ENCODE measurements around the gene KIF1A.

GRCh38 chr2:240786871-240787311 is 33.1 kb downstream of the KIF1A start:
- TF ChIP-seq MAX (IDR thresholded peaks at IDR 0.05; ENCODE audit: insufficient read depth, insufficient read length): no peak
- TF ChIP-seq POLR2AphosphoS5 (IDR thresholded peaks at IDR 0.05; ENCODE audit: insufficient read depth, low read depth, low read length): no peak
- TF ChIP-seq CTCF (IDR thresholded peaks at IDR 0.05; ENCODE audit: extremely low read depth in 1 of 2, insufficient read depth in 1 of 2, low read depth in 1 of 2, low read length in 2 of 2): no peak
- no peak for TF ChIP-seq POLR2A (IDR thresholded peaks at IDR 0.05; ENCODE audit: low read depth, low read length)
- no peak for TF ChIP-seq GATA2 (IDR thresholded peaks at IDR 0.05; ENCODE audit: insufficient read depth, insufficient read length, low read depth, low read length)

Measured in endothelial cell of umbilical vein (primary cell).